Mammary epithelial cell (primary cell): Measurements from ENCODE around the gene PPFIA2.

Experiments
- EZH2 ChIP-seq: IDR thresholded peaks from 2 replicates; pipeline ENCODE4 v1.6.1; 2012; ENCODE audit warnings: low read length, inconsistent platforms, borderline replicate concordance
- TF ChIP-seq, protein P1 (sequence below), 2 donors: IDR thresholded peaks in 1 of 2; conservative IDR thresholded peaks in 1 of 2; 2 replicates each; pipeline ENCODE4 v1.5.1; 2011 to 2012; ENCODE audit warnings: inconsistent platforms in 2 of 2, low read length in 2 of 2, mild to moderate bottlenecking in 2 of 2, control low read depth in 1 of 2, low read depth in 1 of 2; ENCODE audit not compliant: insufficient read depth in 1 of 2; ENCODE audit errors: extremely low read depth in 1 of 2

DNA sequence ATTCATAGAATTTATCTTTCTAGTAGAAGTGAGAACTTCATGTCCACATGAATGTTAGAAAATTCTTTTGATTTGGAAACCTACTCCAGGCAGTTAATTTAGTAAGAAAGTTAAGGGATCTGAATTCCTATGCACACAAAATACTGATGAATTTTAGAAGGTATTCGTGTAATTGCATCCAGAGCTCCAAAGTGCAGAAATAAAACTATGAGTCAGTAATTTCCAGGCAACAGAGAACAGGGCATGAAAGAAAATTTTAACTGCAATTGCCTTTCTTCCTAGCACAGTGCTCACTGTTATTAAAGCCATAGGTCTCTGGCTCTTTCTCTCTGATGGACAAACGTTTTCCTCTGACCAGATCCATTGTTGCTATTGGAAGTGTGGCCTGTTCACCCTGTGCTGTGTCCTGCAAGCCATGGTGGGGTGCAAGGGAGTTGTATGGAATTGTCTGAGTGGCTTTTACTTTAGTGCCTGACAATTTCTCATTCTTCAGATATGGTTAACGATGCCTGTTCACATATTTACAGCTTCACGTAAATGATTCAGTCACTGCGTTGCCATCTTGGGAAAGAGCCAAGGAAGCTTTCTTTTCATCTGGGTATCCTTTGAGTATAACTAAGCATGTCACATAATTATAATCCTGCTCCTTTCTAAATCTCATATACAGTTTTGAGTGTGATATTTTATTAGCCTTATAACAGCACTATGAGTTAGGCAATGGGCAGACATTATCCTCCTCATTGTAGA lies 536.1 kb downstream of the PPFIA2 start:
- TF ChIP-seq, protein P1, sequence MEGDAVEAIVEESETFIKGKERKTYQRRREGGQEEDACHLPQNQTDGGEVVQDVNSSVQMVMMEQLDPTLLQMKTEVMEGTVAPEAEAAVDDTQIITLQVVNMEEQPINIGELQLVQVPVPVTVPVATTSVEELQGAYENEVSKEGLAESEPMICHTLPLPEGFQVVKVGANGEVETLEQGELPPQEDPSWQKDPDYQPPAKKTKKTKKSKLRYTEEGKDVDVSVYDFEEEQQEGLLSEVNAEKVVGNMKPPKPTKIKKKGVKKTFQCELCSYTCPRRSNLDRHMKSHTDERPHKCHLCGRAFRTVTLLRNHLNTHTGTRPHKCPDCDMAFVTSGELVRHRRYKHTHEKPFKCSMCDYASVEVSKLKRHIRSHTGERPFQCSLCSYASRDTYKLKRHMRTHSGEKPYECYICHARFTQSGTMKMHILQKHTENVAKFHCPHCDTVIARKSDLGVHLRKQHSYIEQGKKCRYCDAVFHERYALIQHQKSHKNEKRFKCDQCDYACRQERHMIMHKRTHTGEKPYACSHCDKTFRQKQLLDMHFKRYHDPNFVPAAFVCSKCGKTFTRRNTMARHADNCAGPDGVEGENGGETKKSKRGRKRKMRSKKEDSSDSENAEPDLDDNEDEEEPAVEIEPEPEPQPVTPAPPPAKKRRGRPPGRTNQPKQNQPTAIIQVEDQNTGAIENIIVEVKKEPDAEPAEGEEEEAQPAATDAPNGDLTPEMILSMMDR (conservative IDR thresholded peaks at IDR 0.05 in 1 of 2, IDR thresholded peaks at IDR 0.05 in 1 of 2; ENCODE audit: extremely low read depth in 1 of 2, insufficient read depth in 1 of 2, low read depth in 1 of 2, low read length in 2 of 2) = no peak
- TF ChIP-seq EZH2 = no peak
